ENCODE data around the gene CLEC16A.

CLEC16A gene

GRCh38 chr16:11082108-11082859 lies 137.9 kb downstream of the CLEC16A start:
- H3K27me3 ChIP-seq (ENCODE audit: insufficient read depth, poor library complexity, severe bottlenecking) = no peaks in the 10 kb centered on the region
- DNase-seq (ENCODE audit: low read depth in 1 of 2, low spot score in 1 of 2) = no peak
- TF ChIP-seq SPI1 (IDR thresholded peaks at IDR 0.05; ENCODE audit: borderline replicate concordance, low read depth) (peak; percentile 72; the same call in 1 of the 2 replicates), POLR2AphosphoS5 (IDR thresholded peaks at IDR 0.05; ENCODE audit: low read depth) (no peak), GABPA (IDR thresholded peaks at IDR 0.05; ENCODE audit: low read depth) (no peak)
- H3K4me3 ChIP-seq (replicated peaks; ENCODE audit: insufficient read depth, low read length) = no peak overlapping the region
- no peak overlapping the region for H3K27ac ChIP-seq (replicated peaks)

GRCh38 chr16:11082860-11083388 lies 138.6 kb downstream of the CLEC16A start:
- no peaks in the 10 kb centered on the region for H3K27me3 ChIP-seq (ENCODE audit: insufficient read depth, poor library complexity, severe bottlenecking)
- H3K27ac ChIP-seq (replicated peaks) = no peak overlapping the region
- no peak overlapping the region for H3K4me3 ChIP-seq (replicated peaks; ENCODE audit: insufficient read depth, low read length)
- DNase-seq (ENCODE audit: low read depth in 1 of 2, low spot score in 1 of 2) = no peak
- no peak for TF ChIP-seq GABPA (IDR thresholded peaks at IDR 0.05; ENCODE audit: low read depth)
- TF ChIP-seq SPI1 (IDR thresholded peaks at IDR 0.05; ENCODE audit: borderline replicate concordance, low read depth) = no peak
- no peak for TF ChIP-seq POLR2AphosphoS5 (IDR thresholded peaks at IDR 0.05; ENCODE audit: low read depth)
- TF ChIP-seq, protein P1, sequence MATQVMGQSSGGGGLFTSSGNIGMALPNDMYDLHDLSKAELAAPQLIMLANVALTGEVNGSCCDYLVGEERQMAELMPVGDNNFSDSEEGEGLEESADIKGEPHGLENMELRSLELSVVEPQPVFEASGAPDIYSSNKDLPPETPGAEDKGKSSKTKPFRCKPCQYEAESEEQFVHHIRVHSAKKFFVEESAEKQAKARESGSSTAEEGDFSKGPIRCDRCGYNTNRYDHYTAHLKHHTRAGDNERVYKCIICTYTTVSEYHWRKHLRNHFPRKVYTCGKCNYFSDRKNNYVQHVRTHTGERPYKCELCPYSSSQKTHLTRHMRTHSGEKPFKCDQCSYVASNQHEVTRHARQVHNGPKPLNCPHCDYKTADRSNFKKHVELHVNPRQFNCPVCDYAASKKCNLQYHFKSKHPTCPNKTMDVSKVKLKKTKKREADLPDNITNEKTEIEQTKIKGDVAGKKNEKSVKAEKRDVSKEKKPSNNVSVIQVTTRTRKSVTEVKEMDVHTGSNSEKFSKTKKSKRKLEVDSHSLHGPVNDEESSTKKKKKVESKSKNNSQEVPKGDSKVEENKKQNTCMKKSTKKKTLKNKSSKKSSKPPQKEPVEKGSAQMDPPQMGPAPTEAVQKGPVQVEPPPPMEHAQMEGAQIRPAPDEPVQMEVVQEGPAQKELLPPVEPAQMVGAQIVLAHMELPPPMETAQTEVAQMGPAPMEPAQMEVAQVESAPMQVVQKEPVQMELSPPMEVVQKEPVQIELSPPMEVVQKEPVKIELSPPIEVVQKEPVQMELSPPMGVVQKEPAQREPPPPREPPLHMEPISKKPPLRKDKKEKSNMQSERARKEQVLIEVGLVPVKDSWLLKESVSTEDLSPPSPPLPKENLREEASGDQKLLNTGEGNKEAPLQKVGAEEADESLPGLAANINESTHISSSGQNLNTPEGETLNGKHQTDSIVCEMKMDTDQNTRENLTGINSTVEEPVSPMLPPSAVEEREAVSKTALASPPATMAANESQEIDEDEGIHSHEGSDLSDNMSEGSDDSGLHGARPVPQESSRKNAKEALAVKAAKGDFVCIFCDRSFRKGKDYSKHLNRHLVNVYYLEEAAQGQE (IDR thresholded peaks at IDR 0.05; ENCODE audit: insufficient replicate concordance, low read depth) = no peak
- TF ChIP-seq, protein P2, sequence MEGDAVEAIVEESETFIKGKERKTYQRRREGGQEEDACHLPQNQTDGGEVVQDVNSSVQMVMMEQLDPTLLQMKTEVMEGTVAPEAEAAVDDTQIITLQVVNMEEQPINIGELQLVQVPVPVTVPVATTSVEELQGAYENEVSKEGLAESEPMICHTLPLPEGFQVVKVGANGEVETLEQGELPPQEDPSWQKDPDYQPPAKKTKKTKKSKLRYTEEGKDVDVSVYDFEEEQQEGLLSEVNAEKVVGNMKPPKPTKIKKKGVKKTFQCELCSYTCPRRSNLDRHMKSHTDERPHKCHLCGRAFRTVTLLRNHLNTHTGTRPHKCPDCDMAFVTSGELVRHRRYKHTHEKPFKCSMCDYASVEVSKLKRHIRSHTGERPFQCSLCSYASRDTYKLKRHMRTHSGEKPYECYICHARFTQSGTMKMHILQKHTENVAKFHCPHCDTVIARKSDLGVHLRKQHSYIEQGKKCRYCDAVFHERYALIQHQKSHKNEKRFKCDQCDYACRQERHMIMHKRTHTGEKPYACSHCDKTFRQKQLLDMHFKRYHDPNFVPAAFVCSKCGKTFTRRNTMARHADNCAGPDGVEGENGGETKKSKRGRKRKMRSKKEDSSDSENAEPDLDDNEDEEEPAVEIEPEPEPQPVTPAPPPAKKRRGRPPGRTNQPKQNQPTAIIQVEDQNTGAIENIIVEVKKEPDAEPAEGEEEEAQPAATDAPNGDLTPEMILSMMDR (IDR thresholded peaks at IDR 0.05; ENCODE audit: insufficient read depth, low read length) = no peak

DNA sequence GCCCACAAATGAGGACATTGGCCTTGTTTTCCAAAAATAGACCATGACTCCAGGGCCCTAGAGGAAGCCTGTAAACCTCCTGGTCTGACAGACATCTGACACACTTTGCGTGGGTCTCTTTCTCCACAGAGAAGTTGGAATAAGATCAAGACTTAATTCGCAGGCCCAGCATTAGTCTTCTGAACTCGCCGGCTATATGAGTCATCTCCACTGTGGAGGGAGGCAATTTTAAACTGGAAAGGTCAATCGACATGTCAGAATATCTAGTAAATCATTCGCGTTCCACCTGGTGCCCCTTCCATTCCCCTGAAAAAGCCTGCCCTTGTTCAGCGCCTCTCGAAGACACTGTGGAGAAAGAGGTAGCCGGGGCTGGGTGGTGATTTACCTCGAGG lies 140.1 kb downstream of the CLEC16A start:
- Histone ChIP-seq H3K27ac (replicated peaks) (no peak overlapping the region), H3K4me3 (replicated peaks; ENCODE audit: insufficient read depth, low read length) (no peak overlapping the region), H3K27me3 (ENCODE audit: insufficient read depth, poor library complexity, severe bottlenecking) (no peaks in the 10 kb centered on the region)
- DNase-seq (ENCODE audit: low read depth in 1 of 2, low spot score in 1 of 2) = no peak
- TF ChIP-seq POLR2AphosphoS5 (IDR thresholded peaks at IDR 0.05; ENCODE audit: low read depth) = no peak
- no peak for TF ChIP-seq GABPA (IDR thresholded peaks at IDR 0.05; ENCODE audit: low read depth)
- no peak for TF ChIP-seq SPI1 (IDR thresholded peaks at IDR 0.05; ENCODE audit: borderline replicate concordance, low read depth)

DNA sequence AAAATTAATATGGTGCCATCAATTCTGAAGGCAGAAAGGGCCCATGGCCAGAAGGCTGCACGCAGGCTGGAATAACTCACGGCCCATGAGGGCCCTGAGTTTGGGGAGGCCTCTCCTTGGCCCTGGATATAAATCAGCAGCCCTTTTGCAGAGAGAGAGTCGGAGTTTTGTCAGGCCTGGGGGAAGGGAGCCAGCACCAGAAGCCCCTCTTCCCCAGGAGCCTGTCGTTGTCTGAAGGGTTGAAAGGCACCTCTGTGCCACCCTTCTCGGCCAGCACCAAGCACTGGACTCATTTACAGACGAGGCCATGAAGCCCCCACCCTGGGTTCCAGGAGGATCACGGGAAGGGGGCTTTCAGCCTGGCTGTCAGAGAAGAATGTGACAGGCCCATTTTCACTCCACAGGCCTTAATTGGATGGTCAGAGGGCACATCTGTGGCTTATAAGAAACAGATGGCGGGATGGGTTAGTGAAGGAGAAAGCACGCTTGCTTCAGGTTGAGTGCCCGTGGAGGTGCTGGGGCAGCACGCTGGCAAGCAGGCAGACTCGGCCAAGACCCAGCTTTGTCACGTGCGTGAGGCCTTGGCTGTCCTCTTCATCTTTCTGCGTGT lies 140.6 kb downstream of the CLEC16A start:
- H3K27ac ChIP-seq (replicated peaks) = no peak overlapping the region
- no peaks in the 10 kb centered on the region for H3K27me3 ChIP-seq (ENCODE audit: insufficient read depth, poor library complexity, severe bottlenecking)
- no peak for DNase-seq (ENCODE audit: low read depth in 1 of 2, low spot score in 1 of 2)
- no peak overlapping the region for H3K4me3 ChIP-seq (replicated peaks; ENCODE audit: insufficient read depth, low read length)
- TF ChIP-seq, protein P2 (IDR thresholded peaks at IDR 0.05; ENCODE audit: insufficient read depth, low read length) = no peak
- no peak for TF ChIP-seq SPI1 (IDR thresholded peaks at IDR 0.05; ENCODE audit: borderline replicate concordance, low read depth)
- TF ChIP-seq GABPA (IDR thresholded peaks at IDR 0.05; ENCODE audit: low read depth) = no peak
- TF ChIP-seq POLR2AphosphoS5 (IDR thresholded peaks at IDR 0.05; ENCODE audit: low read depth) = no peak
- TF ChIP-seq, protein P1 (IDR thresholded peaks at IDR 0.05; ENCODE audit: insufficient replicate concordance, low read depth) = no peak

Measured in HL-60 (cell line).